ENCODE data around the gene MEF2D.

MEF2D gene

DNA sequence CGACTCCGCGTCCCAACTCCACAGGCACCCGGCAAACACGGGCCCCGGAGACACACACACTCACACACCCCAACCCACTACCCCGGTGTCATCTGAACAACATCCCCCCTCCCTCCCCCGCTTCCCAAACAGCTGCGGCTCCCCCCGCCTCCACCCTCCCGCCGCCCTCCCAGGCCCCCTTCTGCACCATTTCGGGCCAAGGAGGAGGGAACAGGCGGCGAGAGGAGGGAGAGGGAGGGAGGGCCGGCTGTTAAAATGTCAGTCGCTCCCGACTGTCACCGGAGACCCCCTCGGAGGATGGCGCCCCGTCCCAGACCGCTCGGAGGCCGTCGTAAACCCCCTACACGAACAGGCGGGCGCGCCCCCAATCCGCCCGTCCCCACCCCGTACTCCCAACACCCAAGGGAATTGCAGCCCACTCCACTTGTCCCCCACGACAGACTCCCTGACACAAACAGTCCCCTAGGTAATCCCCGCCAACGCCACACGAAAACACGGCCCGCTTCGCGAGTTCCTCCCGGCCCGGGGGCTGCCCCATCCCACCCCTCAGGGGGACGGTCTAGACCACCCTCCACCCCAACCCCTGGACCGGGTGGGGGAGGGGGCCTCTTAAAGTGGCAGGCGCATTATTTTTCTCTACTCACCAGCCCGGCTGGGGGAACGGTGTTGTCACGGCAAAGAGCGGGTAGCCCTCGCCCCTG is 583 bp downstream of the MEF2D start:
- peak; percentile 31 for DNase-seq

DNA sequence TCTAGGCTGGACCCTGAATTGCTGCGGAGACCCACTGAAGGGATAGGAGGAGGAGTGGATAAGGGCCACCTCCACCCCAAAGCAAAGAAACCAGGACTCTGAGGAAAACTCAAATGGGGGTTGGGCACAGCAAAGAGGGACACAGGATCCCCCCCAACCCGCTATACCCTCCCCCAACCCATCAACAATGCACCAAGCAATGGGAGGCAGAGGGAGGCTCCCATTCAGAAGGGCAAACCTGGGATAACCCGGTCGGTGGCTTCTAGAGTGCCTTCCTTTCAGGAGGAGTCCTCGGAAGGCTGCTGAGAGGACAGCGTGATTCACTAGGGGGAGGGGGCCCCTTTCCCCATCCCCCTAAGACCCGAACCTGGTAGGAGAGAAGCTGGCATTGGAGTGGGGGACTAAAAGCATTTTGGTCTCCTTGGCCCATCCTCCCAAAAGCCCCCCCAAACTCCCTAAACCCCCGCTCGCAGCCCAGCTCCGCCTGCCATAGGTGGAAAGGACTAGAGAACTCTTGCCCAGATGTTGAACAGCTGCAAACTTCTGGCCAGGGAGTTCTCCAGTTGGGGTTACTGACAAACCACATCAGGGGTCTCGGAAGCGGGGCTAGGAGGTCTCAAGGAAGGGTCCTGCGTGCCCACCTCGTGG is 1.3 kb downstream of the MEF2D start:
- DNase-seq = peak; percentile 34

DNA sequence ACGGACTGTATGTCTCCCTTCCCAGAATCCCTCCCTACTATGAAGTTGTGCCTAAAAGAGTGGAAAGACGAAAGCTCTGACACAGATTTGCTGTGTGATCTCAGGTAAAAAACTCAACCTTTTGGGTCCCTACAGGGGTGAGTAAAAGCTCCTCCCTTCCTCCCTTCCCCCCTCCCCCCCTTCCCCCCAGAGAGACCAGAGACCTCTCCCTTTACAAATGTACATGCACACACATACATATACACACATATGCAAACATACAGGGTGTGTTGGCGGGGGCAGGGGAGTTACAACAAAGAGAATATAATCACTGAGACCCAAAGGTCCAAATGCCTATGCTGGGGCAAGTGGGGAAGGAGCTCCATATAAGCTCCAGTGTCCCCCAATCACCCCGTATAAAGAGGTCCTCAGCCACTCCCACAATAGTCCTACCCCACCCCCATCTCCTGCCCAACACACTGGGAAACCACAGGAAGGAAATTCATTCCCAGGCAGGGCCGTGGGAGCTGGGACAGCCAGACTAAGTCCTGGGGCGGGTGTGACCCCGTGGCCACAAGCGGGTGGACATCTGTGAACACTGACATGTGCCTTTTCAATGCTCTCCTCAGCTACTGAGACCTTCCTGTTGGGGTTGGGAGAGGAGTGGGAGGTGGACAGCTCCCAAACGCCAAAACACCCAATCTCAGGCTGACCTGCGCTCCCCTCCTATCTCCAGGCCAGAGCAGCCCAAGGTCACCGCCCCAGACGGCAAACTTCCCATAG is 2.0 kb downstream of the MEF2D start:
- DNase-seq = peak; percentile 57

DNA sequence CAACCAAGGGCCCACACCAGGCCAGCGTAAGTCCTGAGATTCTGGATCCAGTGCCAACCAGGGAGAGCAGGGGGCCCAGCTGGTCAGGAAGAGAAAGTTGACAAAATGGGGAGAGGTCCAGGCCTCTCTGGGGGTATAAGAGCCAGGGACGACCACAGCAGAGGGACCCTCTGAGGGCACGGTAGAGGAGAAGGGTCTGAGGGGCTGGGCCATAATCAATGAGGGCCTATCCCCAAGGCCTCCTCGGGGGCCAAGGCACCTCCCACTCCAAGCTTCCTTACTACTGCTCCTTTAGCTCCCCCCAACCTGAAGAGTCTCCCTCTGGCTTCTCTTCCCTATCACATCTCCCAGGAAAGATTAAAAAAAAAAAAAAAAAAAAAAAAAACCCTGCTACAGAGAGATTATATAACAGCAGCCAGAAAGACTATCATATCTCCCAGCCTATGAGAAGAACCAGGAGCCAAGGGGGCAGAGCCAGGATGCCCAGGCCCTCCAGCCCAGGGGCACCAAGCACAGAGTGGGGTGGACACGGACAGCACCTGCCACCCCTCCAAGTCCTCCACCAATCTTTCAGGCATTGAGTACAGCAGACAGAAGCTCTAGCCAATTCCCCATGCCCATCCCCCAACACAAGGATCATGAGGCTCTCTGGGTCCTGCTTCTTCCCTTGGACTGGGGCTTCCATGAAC is 2.7 kb downstream of the MEF2D start:
- DNase-seq = no peak

DNA sequence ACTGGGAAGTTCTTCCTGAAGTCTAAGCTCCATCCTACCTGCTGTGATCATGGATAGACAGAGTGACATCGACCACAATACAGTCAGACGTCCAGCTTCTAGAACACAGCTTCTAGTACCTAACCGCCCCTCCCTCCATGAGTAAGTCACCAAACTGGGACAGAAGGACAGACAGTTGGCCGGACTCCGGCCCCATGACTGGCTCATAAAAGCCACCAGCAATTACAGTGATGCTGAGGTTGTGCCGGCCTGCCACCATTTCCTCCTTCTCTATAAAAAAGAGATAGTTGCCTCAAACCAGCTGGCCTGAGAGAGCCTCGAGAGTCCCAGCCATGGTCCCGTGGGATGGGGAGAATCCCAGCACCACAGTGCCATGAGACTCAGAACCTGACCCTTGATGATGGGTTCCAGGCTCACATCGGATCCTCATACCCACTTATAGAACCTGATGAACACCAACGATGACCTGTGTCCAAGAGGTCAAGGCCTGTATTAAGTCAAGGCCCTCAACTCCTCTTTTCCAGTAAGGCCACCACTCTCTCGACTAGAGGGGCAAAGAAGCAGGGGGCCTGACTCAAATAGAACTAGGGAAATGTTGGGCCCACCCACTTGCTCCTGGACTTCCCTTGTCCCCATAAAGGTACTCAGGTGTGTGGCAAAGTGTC is 3.4 kb downstream of the MEF2D start:
- no peak for DNase-seq

GRCh38 chr1:156496211-156496761 is 4.3 kb downstream of the MEF2D start:
- DNase-seq = peak; percentile 36

DNA sequence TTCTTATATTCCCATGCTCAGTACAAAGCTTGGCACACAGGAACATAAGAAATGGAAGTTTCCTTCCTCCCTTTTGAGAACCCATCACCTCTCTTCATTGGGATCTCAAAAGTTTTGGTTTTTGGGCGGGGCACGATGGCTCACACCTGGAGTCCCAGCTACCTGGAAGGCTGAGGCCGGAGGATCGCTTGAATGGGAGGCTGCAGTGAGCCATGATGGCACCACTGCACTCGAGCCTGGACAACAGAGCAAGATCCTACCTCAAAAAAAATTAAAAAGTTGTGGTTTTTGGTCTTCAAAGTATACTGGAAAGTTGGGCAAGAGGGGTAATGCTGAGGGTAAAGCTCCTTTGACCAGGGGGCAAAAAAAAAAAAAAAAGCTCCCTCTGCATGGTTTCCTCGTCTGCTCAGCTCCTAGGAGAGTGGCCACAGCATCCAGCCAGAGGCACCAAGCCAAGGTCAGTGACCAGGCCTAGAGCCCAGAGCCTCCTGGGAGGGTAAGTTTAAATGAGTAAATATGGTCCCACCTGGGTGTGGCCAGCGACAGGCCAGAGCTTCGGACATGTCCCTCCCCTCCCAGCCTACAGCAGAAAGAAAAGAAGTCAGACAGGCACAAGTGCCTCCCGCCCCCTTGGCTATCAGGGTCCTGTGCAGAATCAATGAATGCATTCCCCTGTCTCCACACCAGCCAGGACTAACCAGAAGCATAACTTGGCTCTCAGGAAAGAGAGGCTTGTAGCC is 5.0 kb downstream of the MEF2D start:
- no peak for DNase-seq

DNA sequence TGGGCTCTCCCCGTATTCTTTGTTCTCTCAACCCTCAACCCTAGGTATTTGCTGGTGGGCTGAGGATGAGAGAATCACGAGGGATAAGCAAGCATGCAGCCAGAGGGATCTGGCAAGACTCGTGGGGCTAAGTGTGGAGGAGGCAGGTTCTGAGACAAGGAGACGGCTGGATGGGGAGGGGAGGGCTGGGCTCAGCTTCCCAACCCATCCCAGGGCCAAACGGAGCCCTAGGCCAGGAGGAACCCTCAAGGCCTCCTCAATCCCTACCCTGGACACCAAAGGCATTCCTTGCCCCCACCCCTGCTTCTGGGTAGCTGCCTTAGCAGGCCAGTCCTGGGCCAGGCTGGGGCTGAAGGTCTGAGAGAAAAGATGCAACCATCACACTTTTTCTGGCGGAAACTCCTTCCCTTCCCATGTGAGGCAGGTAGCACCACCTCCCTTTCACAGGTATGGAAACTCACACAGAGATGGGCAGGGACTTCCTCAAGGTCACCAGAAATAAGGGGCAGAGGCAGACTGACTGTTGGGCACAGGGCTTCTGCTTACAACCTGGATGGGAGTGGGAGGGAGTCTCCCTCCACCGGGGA is 6.2 kb downstream of the MEF2D start:
- no peak for DNase-seq

DNA sequence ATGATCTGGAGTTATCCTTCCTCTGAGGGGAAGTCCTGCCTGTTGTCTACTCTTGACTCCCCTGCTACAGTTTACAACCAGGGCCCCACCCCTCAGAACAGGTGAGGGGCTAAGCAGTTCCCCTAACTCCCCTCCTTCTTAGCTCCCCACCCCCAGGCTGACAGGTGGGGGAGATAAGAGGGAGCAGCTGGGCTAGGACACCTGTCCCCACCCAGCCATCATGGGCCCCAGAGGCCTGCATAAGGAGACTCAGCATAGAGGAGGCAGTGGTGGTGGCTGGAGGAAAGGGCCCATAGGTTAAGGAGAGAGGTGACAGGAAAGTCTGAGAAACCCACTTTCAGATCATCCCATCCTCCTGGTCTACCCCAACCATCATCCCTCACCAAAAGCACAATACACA is 6.8 kb downstream of the MEF2D start:
- DNase-seq = no peak

DNA sequence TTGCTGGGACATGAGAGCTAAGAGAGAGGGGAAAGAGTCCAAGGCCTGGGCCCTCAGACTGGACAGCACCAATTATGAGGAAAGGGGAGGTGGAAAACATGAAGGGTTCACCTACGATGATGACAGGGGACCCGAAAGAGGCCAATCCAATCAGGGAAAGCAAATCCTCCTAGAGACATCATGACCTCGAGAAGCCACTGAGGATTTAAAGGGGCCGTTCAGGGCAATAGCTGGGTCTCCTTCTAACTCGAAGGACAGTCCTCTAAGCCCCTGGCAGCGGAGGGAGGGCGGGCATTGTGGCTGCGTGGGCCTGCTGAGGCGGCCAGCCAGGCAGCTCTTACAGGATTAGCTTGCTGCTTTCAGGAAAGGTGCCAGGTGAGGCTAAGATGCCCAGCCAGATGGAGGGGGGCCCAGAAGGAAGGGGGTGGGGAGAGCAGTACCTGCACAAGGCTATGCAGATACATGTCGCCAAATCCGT is 7.4 kb downstream of the MEF2D start:
- DNase-seq = no peak

- no peak for DNase-seq
Observed at GRCh38 chr1:156492591-156493080, 7.9 kb downstream of the MEF2D start.

GRCh38 chr1:156492013-156492590 is 8.5 kb downstream of the MEF2D start:
- DNase-seq = no peak

- no peak for DNase-seq
Observed at GRCh38 chr1:156491151-156491949, 9.2 kb downstream of the MEF2D start.

DNA sequence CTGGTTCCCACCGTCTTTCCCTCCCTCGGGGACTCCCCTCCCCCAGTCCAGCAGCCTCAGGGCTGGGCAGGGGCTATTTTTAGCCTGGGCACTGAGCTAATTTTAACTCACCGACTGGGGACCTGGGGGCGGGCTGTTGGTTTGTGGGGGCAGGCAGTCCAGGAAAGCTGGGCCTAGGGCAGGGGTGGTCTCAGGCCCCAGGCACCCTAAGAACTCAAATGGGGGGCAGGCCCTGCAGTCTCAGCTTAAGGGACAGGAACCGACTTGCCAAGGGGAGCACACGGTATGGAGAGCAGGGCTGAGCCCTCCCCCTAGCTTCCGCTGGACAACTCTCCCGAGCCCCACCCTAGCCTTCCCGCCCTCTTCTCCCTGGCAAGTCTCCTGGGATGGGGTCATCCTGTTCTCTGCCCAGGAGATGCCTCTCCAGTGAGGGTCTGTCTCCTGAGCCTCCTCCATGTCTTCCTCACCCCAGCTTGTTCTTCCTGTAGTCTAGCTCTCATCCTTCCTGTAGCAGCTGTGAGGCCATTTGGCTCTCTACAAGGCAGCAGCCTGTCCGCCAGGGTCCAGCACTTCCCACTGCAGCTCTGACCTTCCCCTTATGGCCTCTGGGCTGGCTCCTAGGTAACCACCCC is 10.1 kb downstream of the MEF2D start:
- DNase-seq = peak; percentile 57

DNA sequence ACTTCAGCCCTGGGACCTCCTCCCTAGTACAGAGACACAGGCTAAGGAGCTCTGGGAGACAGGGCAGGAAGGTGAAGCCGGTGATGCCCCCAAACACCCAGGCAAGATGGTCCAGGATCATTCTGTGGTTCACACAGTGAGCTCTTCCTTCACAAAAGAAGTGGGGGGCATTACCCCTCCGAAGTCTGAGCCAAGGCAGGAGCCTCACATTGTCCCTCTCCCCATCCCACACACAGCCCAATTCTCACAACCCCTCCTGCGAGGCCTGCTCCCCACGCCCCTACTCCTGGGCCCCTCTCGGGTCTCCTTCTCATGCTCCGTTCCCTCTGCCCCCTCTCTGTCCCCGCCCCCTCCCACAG is 10.7 kb downstream of the MEF2D start:
- DNase-seq = no peak

DNA sequence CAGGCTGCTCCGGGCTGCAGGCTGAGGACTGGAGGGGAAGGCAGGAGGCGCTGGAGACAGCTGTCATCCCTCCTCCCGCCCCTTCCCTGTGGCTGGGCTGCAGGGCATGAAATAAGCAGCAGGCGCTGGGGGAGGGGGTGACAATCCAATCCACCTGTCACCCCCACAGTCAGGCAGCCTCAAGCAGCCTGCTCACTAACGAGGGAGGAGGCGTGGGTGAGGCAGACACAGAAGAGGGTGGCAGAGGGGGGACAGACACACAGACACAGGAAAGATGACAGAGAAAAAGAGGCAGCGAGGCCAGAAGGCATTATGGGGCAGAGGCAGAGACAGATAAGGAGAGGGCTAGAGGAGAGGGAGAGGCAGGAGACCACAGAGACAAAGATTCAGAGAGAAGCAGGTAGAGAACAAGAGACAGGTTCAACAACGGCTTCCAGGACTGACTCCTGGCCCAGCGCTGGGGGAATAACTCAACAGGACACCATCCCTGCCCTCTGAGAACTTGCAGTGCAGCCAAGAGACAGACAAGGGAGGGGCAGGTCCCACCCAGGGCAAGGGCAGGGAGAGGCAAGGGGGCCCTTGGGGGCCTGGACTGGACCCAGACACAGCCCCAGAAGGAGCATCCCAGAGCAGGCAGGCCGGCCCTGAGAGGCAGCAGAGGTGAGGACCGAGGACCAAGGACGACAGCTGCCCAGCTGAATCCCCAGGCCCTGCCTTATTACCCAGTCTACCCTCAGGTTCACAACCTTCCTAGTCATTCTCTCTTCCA is 11.2 kb downstream of the MEF2D start:
- no peak for DNase-seq

DNA sequence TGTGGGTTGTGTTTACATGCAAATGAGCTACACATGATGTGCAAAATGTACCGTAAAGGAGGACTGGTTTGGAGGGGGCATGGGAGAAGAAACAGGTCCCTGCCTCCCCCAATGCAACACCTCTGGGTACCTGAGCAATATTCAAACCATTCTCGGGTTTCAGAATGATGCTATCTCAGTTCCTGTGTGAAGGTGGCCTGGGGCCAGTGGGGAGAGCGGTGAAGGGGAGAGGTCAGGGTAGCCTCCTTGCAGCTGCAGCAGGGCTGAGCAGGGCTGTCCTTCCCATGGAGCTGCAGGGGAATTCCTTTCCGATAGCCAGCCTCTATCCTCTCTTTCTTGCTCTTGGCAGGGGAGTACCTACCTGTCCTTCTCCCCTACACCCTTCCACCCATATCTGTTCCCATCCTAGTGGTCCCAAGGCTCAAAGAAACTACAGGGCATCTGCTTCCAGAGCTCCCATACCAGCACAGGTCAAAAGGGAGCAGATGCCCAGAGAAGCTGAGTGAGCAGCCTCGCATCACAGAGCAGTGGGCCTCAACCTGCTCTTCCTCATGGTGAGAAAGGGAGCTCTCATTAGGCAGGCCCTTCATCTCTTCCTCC is 11.9 kb downstream of the MEF2D start:
- no peak for DNase-seq

DNA sequence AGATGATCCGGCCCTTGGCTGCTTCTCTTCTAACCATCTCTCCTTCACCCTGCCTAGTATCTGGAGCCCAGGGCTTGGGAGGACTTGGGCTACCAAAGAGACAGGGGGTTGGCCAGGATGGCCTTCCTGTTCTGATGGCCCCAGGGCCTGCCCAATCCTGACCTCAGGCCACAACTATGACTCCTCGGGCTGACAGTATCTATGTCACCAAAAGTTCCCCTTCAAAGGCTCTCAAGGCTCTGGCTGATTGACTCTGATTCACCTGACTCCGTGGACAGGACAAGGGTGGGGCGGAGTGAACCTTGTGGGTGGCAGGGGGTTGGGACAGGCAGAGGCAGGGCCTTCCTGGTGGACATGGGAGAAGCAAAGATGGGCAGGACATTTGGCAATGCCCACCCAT is 12.7 kb downstream of the MEF2D start:
- DNase-seq = no peak
